Neuronal stem cell (in vitro differentiated cells): Measurements from ENCODE around the gene MALRD1.

Experiments
- DNase-seq: peaks from one replicate; pipeline ENCODE4 v3.0.0-alpha.2; 2013; ENCODE audit warnings: low spot score
- H2AFZ ChIP-seq: one replicate; pipeline ENCODE4 v1.6.1; 2013; ENCODE audit warnings: mild to moderate bottlenecking, low read length, inconsistent platforms
- H2AK5ac ChIP-seq: 2 replicates; pipeline ENCODE4 v1.6.1; 2013; ENCODE audit warnings: low read depth, mild to moderate bottlenecking, inconsistent platforms, low read length, moderate library complexity, mixed read lengths
- H2BK120ac ChIP-seq: 2 replicates; pipeline ENCODE4 v1.6.1; 2013; ENCODE audit warnings: low read depth, mild to moderate bottlenecking, inconsistent platforms, low read length, moderate library complexity, mixed read lengths
- H2BK12ac ChIP-seq: one replicate; pipeline ENCODE4 v1.6.1; 2013; ENCODE audit warnings: low read length, inconsistent platforms
- H2BK15ac ChIP-seq: 2 replicates; pipeline ENCODE4 v1.6.1; 2013; ENCODE audit warnings: mild to moderate bottlenecking, low read length, inconsistent platforms, mixed read lengths
- H2BK5ac ChIP-seq: one replicate; pipeline ENCODE4 v1.6.1; 2013; ENCODE audit warnings: inconsistent platforms, mild to moderate bottlenecking, low read length, moderate library complexity
- H3K14ac ChIP-seq: one replicate; pipeline ENCODE4 v1.6.1; 2013; ENCODE audit warnings: low read length, inconsistent platforms
- H3K18ac ChIP-seq: 2 replicates; pipeline ENCODE4 v1.6.1; 2013; ENCODE audit warnings: low read length, inconsistent platforms
- H3K23ac ChIP-seq: 2 replicates; pipeline ENCODE4 v1.6.1; 2013; ENCODE audit warnings: low read depth, mild to moderate bottlenecking, mixed read lengths, low read length, inconsistent platforms; ENCODE audit not compliant: poor library complexity
- H3K27ac ChIP-seq: replicated peaks from 3 replicates; pipeline ENCODE4 v1.5.1; 2013; ENCODE audit warnings: low read length, inconsistent platforms
- H3K27me3 ChIP-seq, 3 experiments: 2 replicates each; pipeline ENCODE4 v1.6.1; 2013; ENCODE audit warnings: low read length in 3 of 3, mild to moderate bottlenecking in 2 of 3, inconsistent platforms in 1 of 3, low read depth in 1 of 3, mixed read lengths in 1 of 3, moderate library complexity in 1 of 3; ENCODE audit not compliant: control insufficient read depth in 3 of 3, insufficient read depth in 3 of 3
- H3K36me3 ChIP-seq, 2 donors: replicated peaks in 1 of 2; 2 replicates each; pipeline ENCODE4 v1.6.1; 2013; ENCODE audit warnings: low read length in 2 of 2; ENCODE audit not compliant: control insufficient read depth in 2 of 2, insufficient read depth in 2 of 2
- H3K4ac ChIP-seq: 2 replicates; pipeline ENCODE4 v1.6.1; 2013; ENCODE audit warnings: inconsistent platforms, mild to moderate bottlenecking, low read length, moderate library complexity
- H3K4me1 ChIP-seq, 2 donors: 1 replicate in 1 of 2; 2 replicates in 1 of 2; pipeline ENCODE4 v1.6.1; 2013; ENCODE audit warnings: low read length in 2 of 2, low read depth in 1 of 2; ENCODE audit not compliant: control insufficient read depth in 2 of 2, insufficient read depth in 1 of 2
- H3K4me2 ChIP-seq: one replicate; pipeline ENCODE4 v1.6.1; 2013; ENCODE audit warnings: mild to moderate bottlenecking, low read length, inconsistent platforms; ENCODE audit not compliant: insufficient read depth, poor library complexity, severe bottlenecking
- H3K4me3 ChIP-seq, 2 donors: 2 replicates each; pipeline ENCODE4 v1.5.1; 2013; ENCODE audit warnings: low read length in 2 of 2, mild to moderate bottlenecking in 2 of 2, inconsistent platforms in 1 of 2, moderate library complexity in 1 of 2
- H3K79me1 ChIP-seq: one replicate; pipeline ENCODE4 v1.6.1; 2013; ENCODE audit warnings: low read depth, mild to moderate bottlenecking, inconsistent platforms, low read length, moderate library complexity
- H3K9ac ChIP-seq: one replicate; pipeline ENCODE4 v1.6.1; 2013; ENCODE audit warnings: mild to moderate bottlenecking, low read depth, low read length, inconsistent platforms; ENCODE audit not compliant: poor library complexity
- H3K9me3 ChIP-seq, 2 donors: replicated peaks in 1 of 2; 2 replicates each; pipeline versions ENCODE3 to v1.6.1; 2013; ENCODE audit warnings: low read length in 2 of 2, mild to moderate bottlenecking in 2 of 2, inconsistent platforms in 1 of 2, low read depth in 1 of 2, mixed read lengths in 1 of 2, moderate library complexity in 1 of 2; ENCODE audit not compliant: control insufficient read depth in 2 of 2, insufficient read depth in 1 of 2
- H4K8ac ChIP-seq: one replicate; pipeline ENCODE4 v1.6.1; 2013; ENCODE audit warnings: low read depth, mild to moderate bottlenecking, inconsistent platforms, low read length, moderate library complexity
- H4K91ac ChIP-seq: one replicate; pipeline ENCODE4 v1.6.1; 2013; ENCODE audit warnings: low read length, low read depth, mild to moderate bottlenecking, inconsistent platforms; ENCODE audit not compliant: poor library complexity
- WGBS, 2 donors: extraction: QIAGEN DNeasy Blood & Tissue Kit; methylation state at CpG; one replicate each; pipeline ENCODE4 v1.1.7; 2013; ENCODE audit warnings: missing lambda C conversion rate in 2 of 2, mixed read lengths in 1 of 2; ENCODE audit not compliant: insufficient read length in 2 of 2, insufficient replicate concordance in 1 of 2; ENCODE audit errors: extremely low coverage in 2 of 2; 5-methylcytosine and 5-hydroxymethylcytosine counted together

The MALRD1 gene

DNA sequence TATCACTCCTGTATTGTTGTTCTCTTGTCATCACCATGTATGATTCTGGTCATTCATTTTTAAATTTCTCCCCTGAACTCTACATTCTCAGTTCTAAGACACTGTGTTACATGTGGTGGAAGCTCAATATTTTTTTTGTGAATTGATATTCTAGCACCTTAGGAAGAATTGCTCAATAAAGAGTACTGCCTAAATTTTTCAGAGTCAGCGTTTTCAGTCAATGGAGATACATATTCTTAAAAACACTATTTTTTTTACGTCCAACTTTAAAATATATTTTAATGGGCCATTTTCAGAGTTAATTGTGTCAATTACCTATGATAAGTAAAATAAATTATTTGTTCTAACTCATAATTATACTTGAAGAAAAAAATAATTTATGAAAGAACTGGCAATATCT, 557.2 kb downstream of the MALRD1 start:
- H2AK5ac ChIP-seq, result no peak overlapping the region
- WGBS, 2 donors, result no CpG with 5 or more reads among the region's 2 CpGs

DNA sequence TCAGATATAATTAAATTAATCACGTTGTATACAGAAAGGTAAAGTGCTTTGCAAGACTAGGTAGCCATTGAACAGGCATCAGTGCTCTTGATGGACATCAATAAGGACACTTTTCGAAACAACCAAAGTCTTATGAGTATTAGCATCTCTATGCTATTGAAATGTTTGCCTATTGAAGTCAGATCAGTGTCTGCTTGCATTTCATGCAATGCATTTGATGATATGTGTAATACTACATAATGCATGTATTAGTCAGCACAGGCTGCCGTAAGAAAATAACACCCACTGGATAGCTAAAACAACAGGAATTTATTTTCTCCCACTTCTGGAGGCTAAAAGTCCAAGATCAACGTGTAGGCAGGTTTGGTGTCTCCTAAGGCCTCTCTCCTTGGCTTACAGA, 558.4 kb downstream of the MALRD1 start:
- no peak overlapping the region for H4K91ac ChIP-seq
- H3K4ac ChIP-seq, result no peak overlapping the region
- H3K9ac ChIP-seq, result no peak overlapping the region
- no peaks in the 10 kb centered on the region for H3K79me1 ChIP-seq
- H3K23ac ChIP-seq, result no peak overlapping the region
- no peak overlapping the region for H4K8ac ChIP-seq
- H2AK5ac ChIP-seq, result no peak overlapping the region
- no CpG with 5 or more reads among the region's 4 CpGs for WGBS, 2 donors
- no peak overlapping the region for H2BK12ac ChIP-seq
- H3K27ac ChIP-seq, result no peak overlapping the region
- H3K4me1 ChIP-seq, result no peaks in the 10 kb centered on the region
- H2BK15ac ChIP-seq, result no peak overlapping the region
- no peak overlapping the region for H3K14ac ChIP-seq
- no peak for DNase-seq
- no peak overlapping the region for H3K4me3 ChIP-seq
- H2BK120ac ChIP-seq, result no peak overlapping the region
- no peak overlapping the region for H3K18ac ChIP-seq
- H2AFZ ChIP-seq, result no peak overlapping the region
- H2BK5ac ChIP-seq, result no peak overlapping the region
- H3K4me2 ChIP-seq, result no peak overlapping the region
- H3K27me3 ChIP-seq, result no peaks in the 10 kb centered on the region
- no peaks in the 10 kb centered on the region for H3K9me3 ChIP-seq
- H3K36me3 ChIP-seq, result no peaks in the 10 kb centered on the region

More for the DNA sequence above, 557.2 kb downstream of the MALRD1 start:
- H3K4me2 ChIP-seq, result no peak overlapping the region
- H2BK12ac ChIP-seq, result no peak overlapping the region
- H4K8ac ChIP-seq, result no peak overlapping the region
- H3K79me1 ChIP-seq, result no peaks in the 10 kb centered on the region
- H2BK5ac ChIP-seq, result no peak overlapping the region
- H2BK120ac ChIP-seq, result no peak overlapping the region
- H3K9me3 ChIP-seq, result no peaks in the 10 kb centered on the region
- H3K4me3 ChIP-seq, result no peak overlapping the region
- no peak overlapping the region for H3K9ac ChIP-seq
- no peak overlapping the region for H4K91ac ChIP-seq
- no peak overlapping the region for H2BK15ac ChIP-seq
- no peak overlapping the region for H3K27ac ChIP-seq
- no peak overlapping the region for H3K18ac ChIP-seq
- H3K14ac ChIP-seq, result no peak overlapping the region
- no peaks in the 10 kb centered on the region for H3K4me1 ChIP-seq
- no peaks in the 10 kb centered on the region for H3K36me3 ChIP-seq
- no peak overlapping the region for H2AFZ ChIP-seq
- H3K23ac ChIP-seq, result no peak overlapping the region
- no peaks in the 10 kb centered on the region for H3K27me3 ChIP-seq
- no peak for DNase-seq
- no peak overlapping the region for H3K4ac ChIP-seq

DNA sequence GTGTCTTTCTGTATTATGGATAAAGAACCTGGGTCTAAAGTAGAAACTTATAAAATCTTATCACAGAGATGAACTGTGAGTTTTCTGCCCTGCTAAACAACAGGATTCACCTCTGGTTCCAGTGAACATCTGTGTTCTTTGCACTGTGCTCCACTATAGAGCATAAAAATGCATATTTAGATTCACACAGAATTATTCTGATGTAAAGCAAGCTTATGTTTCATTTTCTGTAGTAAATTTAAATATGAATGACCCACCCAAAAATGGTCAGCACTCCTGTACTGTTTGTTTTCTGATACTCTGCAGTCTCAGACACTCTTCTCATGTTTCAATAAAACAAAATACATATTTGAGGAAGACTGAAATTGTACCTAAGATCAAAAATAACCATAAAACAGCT, 563.2 kb downstream of the MALRD1 start:
- H3K23ac ChIP-seq, result no peak overlapping the region
- no peaks in the 10 kb centered on the region for H3K79me1 ChIP-seq
- no peak overlapping the region for H3K14ac ChIP-seq
- H3K9ac ChIP-seq, result no peak overlapping the region
- H3K18ac ChIP-seq, result no peak overlapping the region
- DNase-seq, result no peak
- H3K4me3 ChIP-seq, result no peak overlapping the region
- no peak overlapping the region for H3K4ac ChIP-seq
- no peaks in the 10 kb centered on the region for H3K36me3 ChIP-seq
- H4K91ac ChIP-seq, result no peak overlapping the region
- H2AFZ ChIP-seq, result no peak overlapping the region
- no peak overlapping the region for H3K27ac ChIP-seq
- H2BK5ac ChIP-seq, result no peak overlapping the region
- H3K9me3 ChIP-seq, result no peaks in the 10 kb centered on the region
- H2BK15ac ChIP-seq, result no peak overlapping the region
- no peak overlapping the region for H4K8ac ChIP-seq
- no peak overlapping the region for H3K4me2 ChIP-seq
- no peak overlapping the region for H2BK12ac ChIP-seq
- H2AK5ac ChIP-seq, result no peak overlapping the region
- no peaks in the 10 kb centered on the region for H3K4me1 ChIP-seq
- no peak overlapping the region for H2BK120ac ChIP-seq
- no peaks in the 10 kb centered on the region for H3K27me3 ChIP-seq

DNA sequence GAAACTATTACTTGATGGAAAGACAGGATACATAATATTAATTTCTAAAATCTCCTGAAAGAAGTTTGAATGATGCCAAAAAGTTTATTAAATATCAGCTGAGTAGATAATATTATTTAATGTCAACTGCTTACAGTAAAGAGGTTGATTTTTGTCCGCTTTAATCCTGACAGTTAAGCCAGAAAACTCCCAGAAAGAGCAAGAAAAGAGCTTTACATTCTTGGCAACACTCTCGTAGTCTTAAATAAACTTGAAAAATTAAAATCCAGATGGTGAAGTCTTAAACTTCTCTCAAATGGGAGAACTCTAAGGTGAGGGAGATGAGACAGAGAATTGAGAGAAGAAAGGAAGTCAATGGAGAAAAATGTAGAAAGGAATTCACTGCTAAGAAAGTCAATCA, 568.4 kb downstream of the MALRD1 start:
- no peaks in the 10 kb centered on the region for H3K79me1 ChIP-seq
- no peak overlapping the region for H2BK5ac ChIP-seq
- no peak overlapping the region for H2BK15ac ChIP-seq
- DNase-seq, result no peak
- H3K27ac ChIP-seq, result no peak overlapping the region
- no peak overlapping the region for H4K91ac ChIP-seq
- H3K18ac ChIP-seq, result no peak overlapping the region
- H3K27me3 ChIP-seq, result no peaks in the 10 kb centered on the region
- H2AK5ac ChIP-seq, result no peak overlapping the region
- no peak overlapping the region for H3K9ac ChIP-seq
- no peak overlapping the region for H2BK12ac ChIP-seq
- H3K4ac ChIP-seq, result no peak overlapping the region
- no peak overlapping the region for H2BK120ac ChIP-seq
- no peak overlapping the region for H3K4me3 ChIP-seq
- no peaks in the 10 kb centered on the region for H3K4me1 ChIP-seq
- no peak overlapping the region for H3K4me2 ChIP-seq
- H3K36me3 ChIP-seq, result no peaks in the 10 kb centered on the region
- no peaks in the 10 kb centered on the region for H3K9me3 ChIP-seq
- H4K8ac ChIP-seq, result no peak overlapping the region
- H3K14ac ChIP-seq, result no peak overlapping the region
- no CpG with 5 or more reads among the region's 2 CpGs for WGBS, 2 donors
- H2AFZ ChIP-seq, result no peak overlapping the region
- H3K23ac ChIP-seq, result no peak overlapping the region
